MCF 10A (cell line): Measurements from ENCODE around the gene GRID1. TPM values are rescaled to one million over a fixed set of nuclear protein-coding genes. Genes with fewer than 3 reads are reported as not detected.

Source experiments
- BruUV-seq: library from RNA; stranded (reverse); fragments of 400-500 nt; replicated peaks from 2 replicates; lab custom pipeline; 2021; lab: Mats Ljungman, UMichigan
- CTCF ChIA-PET: fragments of 300-600 bp; sonication (Branson Sonifier 250); formaldehyde crosslinking; extraction: SDS; loops from one replicate; lab custom pipeline; 2021; ENCODE audit warnings: antibody characterized with exemption, inconsistent platforms; lab: Yijun Ruan, JAX
- POLR2A ChIA-PET: fragments of 300-600, 350-650 bp; sonication (Branson Sonifier 250); formaldehyde crosslinking; extraction: SDS; loops from one replicate; lab custom pipeline; 2020; ENCODE audit warnings: antibody characterized with exemption, inconsistent platforms; lab: Yijun Ruan, JAX
- DNase-seq: peaks from one replicate; pipeline ENCODE4 v3.0.0-alpha.2; 2018; ENCODE audit not compliant: unreplicated experiment
- H3K27ac Mint-ChIP-seq: one replicate; pipeline ENCODE4 v1.8.0; 2022; ENCODE audit warnings: mild to moderate bottlenecking, low read depth, mixed read lengths; ENCODE audit not compliant: unreplicated experiment
- H3K27me3 Mint-ChIP-seq: one replicate; pipeline ENCODE4 v1.8.0; 2022; ENCODE audit warnings: mixed read lengths; ENCODE audit not compliant: insufficient read depth, unreplicated experiment
- H3K36me3 Mint-ChIP-seq: one replicate; pipeline ENCODE4 v1.8.0; 2022; ENCODE audit warnings: mild to moderate bottlenecking, moderate library complexity, mixed read lengths; ENCODE audit not compliant: insufficient read depth, unreplicated experiment
- H3K4me1 Mint-ChIP-seq: one replicate; pipeline ENCODE4 v1.8.0; 2022; ENCODE audit warnings: mixed read lengths; ENCODE audit not compliant: insufficient read depth, unreplicated experiment
- H3K4me3 Mint-ChIP-seq: one replicate; pipeline ENCODE4 v1.8.0; 2022; ENCODE audit warnings: mild to moderate bottlenecking, moderate library complexity, mixed read lengths; ENCODE audit not compliant: unreplicated experiment
- H3K9me3 Mint-ChIP-seq: one replicate; pipeline ENCODE4 v1.8.0; 2022; ENCODE audit warnings: mixed read lengths; ENCODE audit not compliant: unreplicated experiment
- CTCF ChIP-seq: fragments of 200-600 bp; IDR thresholded peaks from one replicate; pipeline ENCODE4 v1.8.0; 2022; ENCODE audit warnings: antibody characterized with exemption, mild to moderate bottlenecking; ENCODE audit not compliant: unreplicated experiment
- intact Hi-C: fragments of 100-400 bp; cut with micrococcal nuclease; formaldehyde crosslinking; loops from 2 replicates; pipeline ENCODE4 v1.14.1; 2022
- total RNA-seq: library from RNA; stranded (reverse); gene quantifications from 2 replicates; pipeline ENCODE4 v1.2.3, GENCODE V29; 2022

Gene GRID1
- total RNA-seq, 1 experiment from 2014 or later: not detected

GRCh38 chr10:85891472-85891871 lies 475.1 kb downstream of the GRID1 start:
- CTCF ChIA-PET: interaction anchor here (0.7 kb wide), 1 partner anchor 105 kb away, joined by 4 read pairs; no protein-coding TSS in a partner anchor
- BruUV-seq: no TSS peak

GRCh38 chr10:85888559-85888958 lies 478.0 kb downstream of the GRID1 start:
- Mint-ChIP-seq H3K27ac (no peak overlapping the region), H3K4me3 (no peak overlapping the region), H3K4me1 (no peaks in the 10 kb centered on the region), H3K36me3 (no peaks in the 10 kb centered on the region), H3K9me3 (peaks cover 18% of the 10 kb centered on the region), H3K27me3 (no peaks in the 10 kb centered on the region)
- ChIA-PET CTCF (no interaction called here), POLR2A (no interaction called here)
- DNase-seq: no peak
- intact Hi-C loops: no loop called here
- TF ChIP-seq CTCF: no peak
- no TSS peak for BruUV-seq

More at GRCh38 chr10:85891472-85891871, 475.1 kb downstream of the GRID1 start:
- intact Hi-C loops: no loop called here
- Mint-ChIP-seq H3K27me3 (no peaks in the 10 kb centered on the region), H3K27ac (no peak overlapping the region), H3K9me3 (peaks cover 30% of the 10 kb centered on the region), H3K36me3 (no peaks in the 10 kb centered on the region), H3K4me3 (no peak overlapping the region), H3K4me1 (no peaks in the 10 kb centered on the region)
- POLR2A ChIA-PET: no interaction called here
- no peak for DNase-seq
- no peak for TF ChIP-seq CTCF

- CTCF ChIA-PET: no interaction called here
- intact Hi-C loops: no loop called here
- peak; percentile 64 for DNase-seq
- Mint-ChIP-seq H3K27ac (no peak overlapping the region), H3K36me3 (no peaks in the 10 kb centered on the region), H3K27me3 (no peaks in the 10 kb centered on the region), H3K4me3 (no peak overlapping the region), H3K4me1 (no peaks in the 10 kb centered on the region), H3K9me3 (peaks cover 23% of the 10 kb centered on the region)
- POLR2A ChIA-PET: no interaction called here
- TF ChIP-seq CTCF: no peak
- no TSS peak for BruUV-seq
These were observed 478.6 kb downstream of the GRID1 start for GRCh38 chr10:85888004-85888403.

GRCh38 chr10:85874208-85874607 lies 492.4 kb downstream of the GRID1 start:
- Mint-ChIP-seq H3K36me3 (no peaks in the 10 kb centered on the region), H3K27me3 (no peaks in the 10 kb centered on the region), H3K9me3 (peaks cover 28% of the 10 kb centered on the region), H3K27ac (no peak overlapping the region), H3K4me1 (no peaks in the 10 kb centered on the region), H3K4me3 (no peak overlapping the region)
- no peak for DNase-seq
- intact Hi-C loops: no loop called here
- ChIA-PET POLR2A (no interaction called here), CTCF (no interaction called here)
- no TSS peak for BruUV-seq
- no peak for TF ChIP-seq CTCF
